GM18505 (cell line): ENCODE results near the gene ECD.
"Not testable (repeated sequence)": the region's sequence is repeated elsewhere in the genome, so short reads cannot be mapped to it uniquely, and the experiment has no call there.

Source experiments
- ATAC-seq: cut with Tn5 transposase; IDR thresholded peaks from one replicate; pipeline ENCODE4 v1.9.1; 2021; ENCODE audit not compliant: unreplicated experiment
- POLR2A ChIP-seq: IDR thresholded peaks from 4 replicates; pipeline ENCODE4 v1.6.1; 2011; ENCODE audit warnings: borderline replicate concordance; ENCODE audit not compliant: insufficient read depth, insufficient read length; ENCODE audit errors: extremely low read depth

ECD gene

DNA sequence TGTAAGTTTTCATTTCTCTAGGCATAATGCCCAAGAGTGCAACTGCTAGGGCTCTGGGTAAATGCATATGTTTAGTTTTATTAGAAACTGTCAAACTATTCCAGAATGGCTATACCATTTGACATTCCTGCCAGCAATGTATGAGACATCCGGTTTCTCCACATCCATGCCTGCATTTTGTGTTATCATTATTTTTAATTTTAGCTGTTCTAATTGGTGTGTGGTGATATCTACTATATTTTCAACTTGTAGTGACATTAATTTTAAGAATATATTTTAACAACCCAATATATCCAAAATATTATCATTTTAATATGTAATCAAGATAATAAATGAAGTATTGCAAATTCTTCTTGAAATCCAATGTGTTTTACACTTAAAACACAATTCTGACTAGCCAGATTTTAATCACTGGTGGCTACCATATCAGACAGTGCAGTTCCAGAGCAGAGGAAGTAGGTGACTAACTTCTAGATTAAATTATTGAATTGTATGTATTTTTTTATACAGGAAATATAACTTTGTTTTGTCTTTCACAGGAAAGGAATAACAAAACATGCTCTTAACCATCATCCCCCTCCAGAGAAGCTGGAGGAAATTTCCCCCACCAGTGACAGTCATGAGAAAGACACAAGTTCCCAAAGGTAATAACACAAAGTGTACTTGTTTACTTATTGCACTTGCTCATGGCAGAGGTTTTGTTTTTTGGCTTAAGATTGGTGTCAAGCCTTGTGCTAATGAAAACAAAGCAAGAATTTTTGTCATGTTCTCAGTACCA is 6.5 kb upstream of the ECD start:
- TF ChIP-seq POLR2A: no peak
- no peak for ATAC-seq

DNA sequence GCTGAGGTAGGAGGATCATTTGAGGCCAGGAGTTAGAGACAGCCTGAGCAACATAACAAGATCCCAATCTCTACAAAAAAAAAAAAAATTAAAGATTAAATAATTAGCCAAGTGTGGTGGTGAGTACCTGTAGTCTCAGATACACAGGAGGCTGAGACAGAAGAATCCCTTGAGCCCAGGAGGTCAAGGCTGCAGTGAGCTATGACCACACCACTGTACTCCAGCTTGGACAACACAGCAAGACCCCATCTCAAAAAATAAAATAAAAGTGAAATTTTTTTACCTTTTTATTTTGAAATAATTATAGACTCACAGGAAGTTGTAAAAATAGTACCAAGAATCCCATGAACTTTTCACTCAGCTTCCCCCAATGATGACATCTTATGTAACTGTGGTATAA is 5.1 kb upstream of the ECD start:
- ATAC-seq: no peak
- TF ChIP-seq POLR2A: no peak

GRCh38 chr10:73169320-73169719 is 1.5 kb upstream of the ECD start:
- ATAC-seq: no peak
- no peak for TF ChIP-seq POLR2A

- TF ChIP-seq POLR2A: no peak
- ATAC-seq: peak; percentile 16
Observed at GRCh38 chr10:73168465-73168803, 626 bp upstream of the ECD start.

- no peak for ATAC-seq
- no peak for TF ChIP-seq POLR2A
Observed at GRCh38 chr10:73167458-73167782, 388 bp downstream of the ECD start.

DNA sequence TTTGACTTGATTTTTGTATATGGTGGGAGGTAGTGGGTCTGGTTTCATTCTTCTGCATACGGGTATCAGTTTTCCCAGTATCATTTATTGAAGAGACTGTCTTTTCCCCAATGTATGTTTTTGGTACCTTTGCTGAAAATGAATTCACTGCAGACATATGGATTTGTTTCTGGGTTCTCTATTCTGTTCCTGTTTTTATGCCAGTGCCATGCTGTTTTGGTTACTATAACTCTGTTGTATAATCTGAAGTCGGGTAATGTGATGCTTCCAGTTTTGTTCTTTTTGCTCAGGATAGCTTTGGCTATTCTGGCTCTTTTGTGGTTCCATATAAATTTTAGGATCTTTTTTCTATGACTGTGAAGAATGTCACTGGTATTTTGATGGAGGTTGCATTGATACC is 836 bp downstream of the ECD start:
- TF ChIP-seq POLR2A: no peak
- ATAC-seq: no peak

- TF ChIP-seq POLR2A: no peak
- no peak for ATAC-seq
Observed at GRCh38 chr10:73163096-73163495, 4.7 kb downstream of the ECD start.

DNA sequence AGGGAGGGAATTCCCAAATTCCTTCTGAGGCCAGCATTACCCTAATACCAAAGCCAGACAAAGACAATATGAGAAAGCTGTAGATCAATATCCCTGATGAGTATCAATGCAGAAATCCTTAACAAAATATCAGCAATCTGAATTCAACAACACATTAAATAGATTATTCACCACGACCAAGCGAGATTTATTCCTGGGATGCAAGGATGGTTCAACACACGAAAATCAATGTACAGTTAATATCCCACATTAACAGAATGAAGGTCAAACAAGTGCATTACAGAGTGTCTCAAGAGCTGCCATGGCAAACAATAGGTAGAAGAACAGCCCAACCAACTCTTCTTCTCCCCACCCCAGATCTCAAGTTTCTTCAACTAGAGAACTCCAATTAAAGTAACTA is 6.1 kb downstream of the ECD start:
- ATAC-seq: no peak
- no peak for TF ChIP-seq POLR2A

GRCh38 chr10:73161079-73161478 is 6.7 kb downstream of the ECD start:
- no peak for ATAC-seq
- TF ChIP-seq POLR2A: no peak

DNA sequence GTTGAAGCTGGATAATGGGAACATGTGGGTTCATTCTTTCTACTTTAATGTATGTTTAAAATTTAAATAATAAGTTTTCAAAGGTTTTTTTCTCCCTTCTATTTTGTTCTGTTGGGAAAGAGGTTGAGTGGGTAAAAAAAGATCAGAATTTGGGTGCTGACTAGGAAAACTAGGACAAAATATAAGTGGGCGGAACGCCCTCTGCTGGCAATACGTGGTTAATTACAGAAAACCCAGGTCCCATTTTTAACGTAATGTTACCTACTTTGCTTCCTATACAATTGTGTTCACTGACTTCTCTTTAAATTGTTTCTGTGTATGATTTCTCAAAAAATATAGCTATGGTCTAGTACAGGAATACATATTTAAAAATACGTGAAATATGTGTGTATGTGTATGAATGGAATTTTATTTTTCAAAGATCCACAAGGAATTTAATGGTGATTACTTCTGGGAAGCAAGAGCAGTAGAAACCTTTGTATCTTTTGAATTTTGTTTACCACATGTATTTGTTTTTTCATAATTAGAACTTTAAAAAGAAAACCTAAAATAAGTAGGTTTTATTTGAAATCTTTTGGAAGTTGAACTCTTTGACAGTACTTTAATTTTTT is 8.7 kb downstream of the ECD start:
- TF ChIP-seq POLR2A: no peak
- no peak for ATAC-seq

DNA sequence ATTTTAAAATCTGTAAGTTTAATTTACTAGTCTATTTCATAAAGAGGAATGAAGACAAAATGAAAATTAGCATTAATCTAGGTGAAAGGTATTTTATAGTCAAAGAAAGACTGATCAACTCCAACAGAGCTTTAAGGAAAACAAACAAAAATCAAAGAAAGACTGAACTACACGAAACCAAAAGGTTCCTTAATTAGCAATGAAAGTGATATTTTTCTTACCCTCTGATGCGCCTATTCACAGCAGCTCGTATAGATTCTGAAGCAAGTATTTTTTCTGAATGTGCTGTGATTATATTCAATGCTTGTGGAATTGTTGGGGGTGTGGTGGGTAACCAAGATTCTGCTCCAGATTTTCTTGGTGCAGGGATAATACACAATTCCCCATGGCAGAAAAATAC is 11.8 kb downstream of the ECD start:
- ATAC-seq: no peak
- TF ChIP-seq POLR2A: no peak

GRCh38 chr10:73152009-73152408 is 15.8 kb downstream of the ECD start:
- ATAC-seq: no peak
- no peak for TF ChIP-seq POLR2A

DNA sequence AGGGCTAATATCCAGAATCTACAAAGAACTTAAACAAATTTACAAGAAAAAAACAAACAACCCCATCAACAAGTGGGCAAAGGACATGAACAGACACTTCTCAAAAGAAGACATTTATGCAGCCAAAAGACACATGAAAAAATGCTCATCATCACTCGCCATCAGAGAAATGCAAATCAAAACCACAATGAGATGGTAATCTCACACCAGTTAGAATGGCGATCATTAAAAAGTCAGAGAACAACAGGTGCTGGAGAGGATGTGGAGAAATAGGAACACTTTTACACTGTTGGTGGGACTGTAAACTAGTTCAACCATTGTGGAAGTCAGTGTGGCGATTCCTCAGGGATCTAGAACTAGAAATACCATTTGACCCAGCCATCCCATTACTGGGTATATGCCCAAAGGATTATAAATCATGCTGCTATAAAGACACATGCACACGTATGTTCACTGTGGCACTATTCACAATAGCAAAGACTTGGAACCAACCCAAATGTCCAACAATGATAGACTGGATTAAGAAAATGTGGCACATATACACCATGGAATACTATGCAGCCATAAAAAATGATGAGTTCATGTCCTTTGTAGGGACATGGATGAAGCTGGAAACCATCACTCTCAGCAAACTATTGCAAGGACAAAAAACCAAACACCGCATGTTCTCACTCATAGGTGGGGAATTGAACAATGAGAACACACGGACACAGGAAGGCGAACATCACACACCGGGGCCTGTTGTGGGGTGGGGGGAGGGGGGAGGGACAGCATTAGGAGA is 17.0 kb downstream of the ECD start:
- ATAC-seq: not testable (repeated sequence)

DNA sequence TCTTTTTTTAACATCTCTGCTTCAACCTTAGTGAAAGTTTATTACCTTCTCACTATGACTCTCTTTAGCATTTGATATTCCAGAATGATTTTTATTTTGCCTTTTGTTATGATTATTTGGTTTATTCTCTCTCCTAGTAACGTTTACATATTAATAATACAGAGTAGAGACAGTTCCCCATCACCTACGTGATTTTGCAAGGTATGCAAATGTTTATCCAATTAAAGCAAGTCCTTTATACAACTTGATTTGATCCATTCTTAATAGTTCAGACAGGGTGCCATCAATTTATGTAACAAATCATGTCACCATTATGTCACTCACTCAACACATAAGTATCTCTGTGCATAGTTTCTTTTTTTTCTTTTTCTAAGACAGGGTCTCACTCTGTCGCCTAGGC is 26.2 kb downstream of the ECD start:
- no peak for ATAC-seq
- no peak for TF ChIP-seq POLR2A

DNA sequence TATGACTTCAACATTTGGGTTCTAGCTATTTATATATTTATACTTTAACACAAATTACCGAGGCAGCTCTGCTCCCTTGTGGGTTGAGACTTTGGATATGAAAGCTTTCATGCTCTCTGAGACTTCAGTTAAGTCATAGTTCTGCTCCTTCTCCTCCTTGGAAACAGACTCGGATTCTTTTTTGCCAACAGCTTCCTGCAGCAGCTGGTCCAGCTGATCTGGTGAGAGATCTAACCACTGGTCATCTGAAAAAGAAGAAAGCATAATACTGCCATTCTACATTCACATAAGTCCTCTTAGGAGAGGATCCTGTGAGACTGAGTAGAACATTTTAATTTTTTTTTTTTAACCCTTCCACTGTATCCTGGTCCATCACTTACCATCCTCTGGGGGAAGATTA is 28.6 kb downstream of the ECD start:
- TF ChIP-seq POLR2A: no peak
- no peak for ATAC-seq

GRCh38 chr10:73136627-73137026 is 31.2 kb downstream of the ECD start:
- TF ChIP-seq POLR2A: no peak
- no peak for ATAC-seq
